Measurements from ENCODE around the gene SOHLH1. TPM values are rescaled to one million over a fixed set of nuclear protein-coding genes. Genes with fewer than 3 reads are reported as not detected.

SOHLH1 gene
- total RNA-seq, 1 experiment from 2014 or later: not detected

- no peak for TF ChIP-seq CTCF (conservative IDR thresholded peaks at IDR 0.05; ENCODE audit: low read depth, low read length)
- no peak for TF ChIP-seq EZH2 (IDR thresholded peaks at IDR 0.05; ENCODE audit: borderline replicate concordance, low read depth, low read length, poor library complexity, severe bottlenecking)
Observed at GRCh38 chr9:135648494-135649410, 50.5 kb downstream of the SOHLH1 start.

GRCh38 chr9:135647884-135648283 lies 51.4 kb downstream of the SOHLH1 start:
- no TSS peak for BruUV-seq (replicated peaks)
- Histone ChIP-seq H3K36me3 (ENCODE audit: insufficient read depth, low read length, poor library complexity, severe bottlenecking) (no peaks in the 10 kb centered on the region), H3K4me1 (ENCODE audit: insufficient read depth, low read length, poor library complexity, severe bottlenecking) (no peaks in the 10 kb centered on the region), H3K27me3 (replicated peaks; ENCODE audit: insufficient read depth, low read depth, low read length, poor library complexity) (no peaks in the 10 kb centered on the region), H3K9me3 (ENCODE audit: low read depth, low read length, poor library complexity, severe bottlenecking) (peaks cover 37% of the 10 kb centered on the region), H3K27ac (ENCODE audit: low read depth, low read length, poor library complexity, severe bottlenecking) (no peak overlapping the region), H3K4me3 (ENCODE audit: low read depth, low read length, poor library complexity, severe bottlenecking) (no peak overlapping the region)
- ChIA-PET POLR2A (ENCODE audit: low non-redundant PET) (no interaction called here), CTCF (no interaction called here)
- no peak for DNase-seq (ENCODE audit: low spot score)
- intact Hi-C loops (cut with micrococcal nuclease; ENCODE audit: unreplicated experiment): no loop called here
- TF ChIP-seq CTCF (conservative IDR thresholded peaks at IDR 0.05; ENCODE audit: low read depth, low read length) (no peak), EZH2 (IDR thresholded peaks at IDR 0.05; ENCODE audit: borderline replicate concordance, low read depth, low read length, poor library complexity, severe bottlenecking) (no peak)

More at GRCh38 chr9:135648494-135649410, 50.5 kb downstream of the SOHLH1 start:
- intact Hi-C loops (cut with micrococcal nuclease; ENCODE audit: unreplicated experiment): no loop called here
- H3K27ac ChIP-seq (ENCODE audit: low read depth, low read length, poor library complexity, severe bottlenecking): no peak overlapping the region
- H3K9me3 ChIP-seq (ENCODE audit: low read depth, low read length, poor library complexity, severe bottlenecking): peaks cover 45% of the 10 kb centered on the region
- no peaks in the 10 kb centered on the region for H3K4me1 ChIP-seq (ENCODE audit: insufficient read depth, low read length, poor library complexity, severe bottlenecking)
- ChIA-PET POLR2A (ENCODE audit: low non-redundant PET) (no interaction called here), CTCF (no interaction called here)
- BruUV-seq (replicated peaks): no TSS peak
- no peaks in the 10 kb centered on the region for H3K27me3 ChIP-seq (replicated peaks; ENCODE audit: insufficient read depth, low read depth, low read length, poor library complexity)
- no peak overlapping the region for H3K4me3 ChIP-seq (ENCODE audit: low read depth, low read length, poor library complexity, severe bottlenecking)
- DNase-seq (ENCODE audit: low spot score): no peak
- H3K36me3 ChIP-seq (ENCODE audit: insufficient read depth, low read length, poor library complexity, severe bottlenecking): no peaks in the 10 kb centered on the region

- Histone ChIP-seq H3K4me3 (ENCODE audit: low read depth, low read length, poor library complexity, severe bottlenecking) (no peak overlapping the region), H3K27me3 (replicated peaks; ENCODE audit: insufficient read depth, low read depth, low read length, poor library complexity) (no peaks in the 10 kb centered on the region), H3K9me3 (ENCODE audit: low read depth, low read length, poor library complexity, severe bottlenecking) (peaks cover 34% of the 10 kb centered on the region), H3K4me1 (ENCODE audit: insufficient read depth, low read length, poor library complexity, severe bottlenecking) (no peaks in the 10 kb centered on the region), H3K36me3 (ENCODE audit: insufficient read depth, low read length, poor library complexity, severe bottlenecking) (no peaks in the 10 kb centered on the region), H3K27ac (ENCODE audit: low read depth, low read length, poor library complexity, severe bottlenecking) (no peak overlapping the region)
- no peak for DNase-seq (ENCODE audit: low spot score)
- BruUV-seq (replicated peaks): no TSS peak
- ChIA-PET POLR2A (ENCODE audit: low non-redundant PET) (no interaction called here), CTCF (no interaction called here)
- intact Hi-C loops (cut with micrococcal nuclease; ENCODE audit: unreplicated experiment): no loop called here
- TF ChIP-seq EZH2 (IDR thresholded peaks at IDR 0.05; ENCODE audit: borderline replicate concordance, low read depth, low read length, poor library complexity, severe bottlenecking) (no peak), CTCF (conservative IDR thresholded peaks at IDR 0.05; ENCODE audit: low read depth, low read length) (no peak)
Observed at GRCh38 chr9:135644631-135645218, 54.6 kb downstream of the SOHLH1 start.

Other genes with a start within 250 kb of the SOHLH1 start
- gene PPP1R26, start 219.7 kb downstream of the SOHLH1 start, total RNA-seq (2021): 7.4 and 9.6 TPM in 2 replicates
- 83.2 and 88.8 TPM in 2 replicates for gene MRPS2, start 198.8 kb downstream of the SOHLH1 start, total RNA-seq (2021)
- gene LCN1, start 178.0 kb downstream of the SOHLH1 start, total RNA-seq (2021): not detected in 2 replicates
- gene OBP2A, start 153.4 kb downstream of the SOHLH1 start, total RNA-seq (2021): not detected in 2 replicates
- not detected in 2 replicates for gene PAEP, start 137.7 kb downstream of the SOHLH1 start, total RNA-seq (2021)
- gene GLT6D1, start 59.9 kb downstream of the SOHLH1 start, total RNA-seq (2021): not detected in 2 replicates
- gene LCN9, start 36.2 kb downstream of the SOHLH1 start, total RNA-seq (2021): not detected in 2 replicates
- gene KCNT1, start 2.7 kb upstream of the SOHLH1 start, total RNA-seq (2021): 0.31 TPM in 1 of 2 replicates, not detected in the other
- gene CAMSAP1, start 208.1 kb upstream of the SOHLH1 start, total RNA-seq (2021): 51.0 and 52.3 TPM in 2 replicates

Measured in A673 (cell line).